GM21723 (cell line): ENCODE measurements around the gene PANK4.

Source experiments
- ATAC-seq: cut with Tn5 transposase; IDR thresholded peaks from one replicate; pipeline ENCODE4 v1.9.1; 2021; ENCODE audit warnings: mild to moderate bottlenecking, moderate library complexity; ENCODE audit not compliant: unreplicated experiment

The PANK4 gene

GRCh38 chr1:2501041-2501819 lies 25.2 kb downstream of the PANK4 start:
- no peak for ATAC-seq

- no peak for ATAC-seq
Measured at GRCh38 chr1:2499986-2500596, 26.3 kb downstream of the PANK4 start.

DNA sequence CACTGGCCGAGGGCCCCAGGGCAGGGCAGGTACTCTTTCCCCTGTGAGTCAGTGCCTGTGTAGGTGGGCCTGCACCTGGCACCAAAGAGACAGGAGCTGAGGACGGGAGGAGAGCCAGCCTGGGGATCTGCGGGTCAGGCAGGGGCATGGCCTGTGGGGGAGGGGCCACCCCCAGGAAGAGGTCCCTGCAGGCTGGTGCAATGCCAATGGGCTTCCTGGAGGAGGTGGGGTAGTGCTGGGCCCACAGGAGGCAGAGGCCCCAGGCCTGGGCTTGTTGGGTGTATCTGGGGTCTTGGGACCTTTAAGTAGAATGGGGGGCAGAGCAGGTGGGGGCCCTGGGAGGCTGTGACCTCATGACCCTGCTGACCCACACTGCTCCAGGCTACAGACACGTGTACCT lies 27.1 kb downstream of the PANK4 start:
- no peak for ATAC-seq

GRCh38 chr1:2498648-2499047 lies 27.7 kb downstream of the PANK4 start:
- no peak for ATAC-seq

DNA sequence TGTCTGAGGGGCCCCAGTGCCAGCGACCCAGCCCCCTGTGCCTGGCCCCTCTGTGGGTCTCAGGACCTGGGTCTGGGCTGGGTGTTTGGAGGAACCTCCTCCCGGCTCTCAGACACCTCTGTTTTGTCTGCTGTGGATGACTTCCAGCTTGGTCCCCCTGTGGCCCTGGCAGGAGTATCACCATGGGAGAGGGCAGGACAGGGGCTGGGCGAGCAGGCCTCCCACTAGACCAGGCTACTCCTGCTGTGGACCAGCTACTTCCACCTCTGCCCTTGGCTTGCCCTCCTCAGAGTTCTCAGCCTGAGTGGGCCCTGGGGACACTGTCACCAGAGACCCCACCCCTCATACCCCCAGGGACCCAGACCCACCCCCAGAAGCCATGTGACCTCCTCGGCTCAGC lies 28.5 kb downstream of the PANK4 start:
- ATAC-seq: no peak

DNA sequence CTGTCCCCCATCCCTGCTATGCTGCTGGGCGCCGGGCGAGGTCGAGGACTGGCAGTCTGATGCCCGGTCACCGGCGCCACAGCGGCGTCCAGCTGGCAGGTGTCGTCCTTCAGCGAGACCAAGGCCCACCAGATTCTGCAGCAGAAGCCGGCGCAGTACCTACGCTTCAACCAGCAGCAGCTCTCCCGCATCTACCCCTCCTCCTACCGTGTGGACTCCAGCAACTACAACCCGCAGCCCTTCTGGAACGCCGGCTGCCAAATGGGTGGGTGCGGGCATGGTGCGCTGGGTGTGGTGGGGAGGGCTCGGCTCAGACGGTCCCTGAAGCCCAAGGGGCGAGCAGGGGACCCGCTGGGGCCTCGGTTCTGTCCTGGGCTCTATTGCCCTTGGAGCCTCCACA lies 29.6 kb downstream of the PANK4 start:
- no peak for ATAC-seq

DNA sequence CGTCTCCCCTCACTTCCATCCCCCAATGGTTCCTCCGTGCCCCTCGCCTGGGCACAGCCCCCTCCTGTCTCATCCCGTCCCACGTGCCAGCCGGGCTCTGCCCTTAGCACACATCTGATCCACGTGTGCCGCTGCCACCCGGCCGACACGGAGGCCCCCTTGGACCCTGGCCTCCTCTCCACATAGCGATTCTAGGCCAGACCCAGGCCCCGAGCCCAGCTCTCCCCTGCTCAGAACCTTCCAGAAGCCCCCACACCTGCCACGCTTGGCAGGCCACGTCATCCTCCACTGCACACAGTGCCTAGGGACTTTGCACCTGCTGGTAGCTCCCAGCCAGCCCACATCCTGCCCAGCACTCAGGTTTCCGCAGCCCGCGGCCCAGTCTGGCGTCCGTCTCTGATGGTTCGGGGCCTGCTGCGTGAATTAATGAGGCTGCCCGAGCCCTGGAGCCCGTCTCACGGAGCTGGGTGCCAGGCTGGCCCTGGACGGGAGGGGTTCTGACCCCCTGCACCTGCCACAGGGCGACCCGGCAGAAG lies 30.2 kb downstream of the PANK4 start:
- ATAC-seq: no peak

- no peak for ATAC-seq
Measured at GRCh38 chr1:2495546-2495945, 30.9 kb downstream of the PANK4 start.

- ATAC-seq: no peak
Measured at GRCh38 chr1:2495026-2495425, 31.4 kb downstream of the PANK4 start.

DNA sequence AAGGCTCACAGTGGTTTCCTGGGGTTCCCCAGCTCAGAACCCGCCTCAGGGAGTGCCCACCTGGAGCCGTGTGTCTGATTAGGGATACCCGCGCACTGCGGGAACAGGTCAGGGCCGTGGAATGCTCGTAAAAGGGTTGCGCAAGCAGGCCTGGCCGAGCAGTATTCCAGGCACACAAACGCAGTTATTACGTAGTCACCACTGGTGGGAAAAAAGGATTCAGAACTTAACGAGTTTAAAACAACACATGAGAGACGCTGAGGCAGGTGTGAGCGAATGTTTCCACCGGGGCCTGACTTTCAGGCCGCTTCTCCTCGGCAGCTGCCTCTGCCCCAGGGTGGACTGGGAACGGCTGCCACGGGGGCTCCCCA lies 32.1 kb downstream of the PANK4 start:
- no peak for ATAC-seq

GRCh38 chr1:2493691-2494322 lies 32.6 kb downstream of the PANK4 start:
- ATAC-seq: no peak

DNA sequence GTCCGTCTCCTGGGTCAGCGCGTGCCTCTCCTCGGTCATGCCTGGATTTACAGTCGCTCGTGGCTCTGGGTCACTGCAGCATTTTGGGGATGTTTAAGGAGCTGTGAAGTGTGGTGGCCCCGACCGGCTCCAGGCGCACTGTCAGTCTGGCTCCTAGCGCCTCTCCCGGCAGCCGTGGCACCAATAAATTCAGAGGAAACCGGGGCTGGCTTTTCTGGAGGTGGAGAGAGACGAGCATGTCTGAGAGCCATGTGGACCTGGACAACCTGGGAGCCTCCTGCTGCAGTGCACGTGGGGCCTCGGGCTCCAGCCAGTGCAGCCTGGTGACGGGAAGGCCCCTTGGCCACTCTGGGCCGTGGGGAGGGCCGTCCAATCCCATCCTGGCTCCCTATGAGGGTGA lies 33.2 kb downstream of the PANK4 start:
- no peak for ATAC-seq

GRCh38 chr1:2492091-2492490 lies 34.3 kb downstream of the PANK4 start:
- ATAC-seq: no peak

DNA sequence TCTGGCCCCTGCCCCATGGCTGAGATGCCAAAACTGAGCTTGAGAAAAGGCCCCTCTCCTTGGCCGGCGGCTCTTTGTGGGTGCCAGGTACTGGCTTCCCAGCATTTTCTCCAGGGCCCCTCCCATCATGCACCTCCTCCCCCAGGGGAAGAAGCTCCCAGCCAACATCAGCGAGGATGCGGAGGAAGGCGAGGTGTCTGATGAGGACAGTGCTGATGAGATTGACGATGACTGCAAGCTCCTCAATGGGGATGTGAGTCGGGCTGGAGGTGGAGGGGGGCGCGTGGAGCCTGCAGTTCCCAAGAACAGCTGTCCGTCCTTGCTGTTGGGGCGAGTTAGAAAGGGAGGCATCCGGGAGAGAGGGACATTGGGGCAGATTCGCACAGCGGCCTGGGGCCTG lies 36.8 kb downstream of the PANK4 start:
- ATAC-seq: no peak

DNA sequence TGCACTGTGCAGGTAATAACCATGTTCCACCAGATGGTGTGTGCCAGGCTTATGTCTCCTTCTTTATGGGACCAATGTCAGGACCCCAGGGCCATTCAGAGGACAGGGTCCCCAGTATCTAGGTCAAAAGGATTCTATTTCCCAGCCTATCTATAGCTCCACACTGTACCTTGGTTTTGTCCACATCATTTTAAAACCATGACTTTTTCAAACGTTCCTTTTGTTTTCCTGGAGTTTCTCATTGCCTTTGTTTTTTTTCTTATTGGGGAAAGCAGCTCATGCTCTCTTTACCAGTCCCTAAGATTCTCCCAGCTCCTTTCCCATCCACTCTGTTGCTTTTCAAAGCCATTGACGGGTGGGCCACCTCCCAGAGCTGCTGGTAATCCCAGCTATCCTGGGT lies 37.7 kb downstream of the PANK4 start:
- no peak for ATAC-seq

DNA sequence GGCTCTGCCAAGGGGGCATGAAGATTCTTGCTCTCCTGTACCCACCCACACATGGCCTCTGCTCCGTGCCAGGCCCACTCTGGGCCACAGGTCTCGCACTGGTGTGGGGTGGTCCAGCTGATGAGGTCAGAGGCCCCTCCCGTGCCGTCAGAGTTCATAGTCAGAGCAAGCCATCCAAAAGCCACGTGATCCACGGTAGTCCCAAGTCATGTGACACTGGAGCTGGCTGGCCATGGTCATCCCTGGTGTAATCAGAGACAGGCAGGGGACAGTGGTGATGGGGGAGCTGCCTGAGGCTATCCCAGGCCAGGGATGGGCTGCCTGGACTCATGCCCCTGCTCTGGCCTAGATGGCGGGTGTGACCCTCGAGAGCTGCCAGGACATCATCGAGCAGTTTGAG lies 39.8 kb downstream of the PANK4 start:
- no peak for ATAC-seq

GRCh38 chr1:2486041-2486440 lies 40.4 kb downstream of the PANK4 start:
- no peak for ATAC-seq

DNA sequence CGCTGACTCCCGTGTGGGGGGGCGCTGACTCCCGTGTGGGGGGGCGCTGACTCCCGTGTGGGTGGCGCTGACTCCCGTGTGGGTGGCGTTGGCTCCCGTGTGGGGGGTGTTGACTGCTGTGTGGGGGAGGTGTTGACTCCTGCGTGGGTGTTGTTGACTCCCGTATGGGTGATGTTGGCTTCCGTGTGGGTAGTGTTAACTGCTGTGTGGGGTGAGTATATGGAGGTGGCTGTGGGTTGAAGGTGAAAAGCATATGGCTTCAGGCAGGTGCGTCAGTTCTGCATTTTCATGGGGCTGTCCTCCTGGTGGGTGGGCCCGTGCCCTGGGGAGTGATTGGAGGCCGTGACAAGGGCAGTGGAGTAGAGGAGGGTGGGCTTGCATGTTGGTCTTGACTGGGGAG lies 42.4 kb downstream of the PANK4 start:
- ATAC-seq: no peak

GRCh38 chr1:2483026-2483425 lies 43.4 kb downstream of the PANK4 start:
- no peak for ATAC-seq

GRCh38 chr1:2482588-2482987 lies 43.8 kb downstream of the PANK4 start:
- no peak for ATAC-seq

DNA sequence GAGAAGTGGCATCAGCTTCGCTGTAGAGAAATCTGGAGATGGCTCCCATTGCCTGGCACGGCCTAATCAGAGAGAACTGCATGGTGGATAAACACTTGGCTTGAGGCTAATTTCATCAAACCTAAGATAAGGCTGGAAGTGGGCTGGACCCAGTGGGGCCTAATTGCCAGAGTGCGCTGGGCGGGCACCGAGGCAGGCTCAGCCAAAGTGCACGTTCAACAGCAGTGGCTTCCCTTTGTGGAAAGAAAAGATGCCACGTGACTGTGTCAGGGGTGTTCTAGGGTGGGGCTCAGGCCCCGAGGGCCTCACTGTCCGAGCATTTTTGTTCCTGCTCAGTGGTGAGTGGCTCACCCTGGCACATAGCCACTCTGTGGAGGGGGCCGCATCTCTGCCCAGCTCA lies 44.5 kb downstream of the PANK4 start:
- no peak for ATAC-seq

GRCh38 chr1:2480986-2481364 lies 45.4 kb downstream of the PANK4 start:
- no peak for ATAC-seq
